Activated naive CD8-positive, alpha-beta T cell treated with anti-CD3 and anti-CD28 coated beads for 36 hours (primary cell): ENCODE data around the gene CKAP5. TPM values are rescaled to one million over a fixed set of nuclear protein-coding genes. Genes with fewer than 3 reads are reported as not detected.

ENCODE experiments used
- DNase-seq: peaks from one replicate; pipeline ENCODE4 v3.0.0; 2021
- H3K27ac Mint-ChIP-seq: one replicate; pipeline ENCODE4 v1.8.0; 2022; ENCODE audit warnings: mild to moderate bottlenecking, moderate library complexity, mixed read lengths
- H3K27me3 Mint-ChIP-seq: one replicate; pipeline ENCODE4 v1.8.0; 2022; ENCODE audit warnings: mild to moderate bottlenecking, mixed read lengths
- H3K36me3 Mint-ChIP-seq: one replicate; pipeline ENCODE4 v1.8.0; 2021; ENCODE audit warnings: mild to moderate bottlenecking, mixed read lengths
- H3K4me1 Mint-ChIP-seq: one replicate; pipeline ENCODE4 v1.8.0; 2021; ENCODE audit warnings: mixed read lengths
- H3K4me3 Mint-ChIP-seq: one replicate; pipeline ENCODE4 v1.8.0; 2022; ENCODE audit warnings: mild to moderate bottlenecking, moderate library complexity, mixed read lengths
- H3K9me3 Mint-ChIP-seq: one replicate; pipeline ENCODE4 v1.8.0; 2022; ENCODE audit warnings: mixed read lengths
- total RNA-seq, 2 experiments: library from RNA; stranded (reverse); gene quantifications; one replicate each; pipeline ENCODE4 v1.2.3, GENCODE V29; 2021

The CKAP5 gene
- total RNA-seq = 100 to 1,000 TPM; 139 to 144 TPM

- peak within 1 kb of the TSS; percentile 94 for H3K27ac Mint-ChIP-seq
Measured at GRCh38 chr11:46845740-46846509, at the start of gene CKAP5. CKAP5 (minus strand) TSS chr11:46846280; CDS start chr11:46821231, 25,049 bp downstream.

DNA sequence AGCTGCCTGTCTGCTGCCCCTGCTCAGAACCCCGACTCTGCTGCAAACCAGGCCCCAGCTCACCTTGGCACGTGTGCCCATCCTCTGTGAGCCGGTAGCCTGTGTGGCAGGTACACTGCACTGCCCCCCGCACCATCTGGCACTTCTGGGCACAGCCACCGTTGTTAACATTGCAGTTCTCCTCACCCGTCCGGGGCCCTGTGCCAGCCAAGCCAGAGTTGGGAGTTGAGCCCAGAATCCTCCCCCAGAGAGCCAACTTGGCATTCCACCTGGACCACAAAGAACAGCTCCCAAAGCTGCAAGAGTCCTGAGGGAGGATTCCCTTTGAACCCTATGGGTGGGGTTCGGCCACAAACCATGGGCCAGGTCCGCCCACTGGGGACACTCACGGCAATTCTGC is 49.7 kb upstream of the CKAP5 start:
- Mint-ChIP-seq H3K4me1 (no peaks in the 10 kb centered on the region), H3K9me3 (no peaks in the 10 kb centered on the region), H3K36me3 (no peaks in the 10 kb centered on the region), H3K4me3 (no peak overlapping the region), H3K27ac (no peak overlapping the region), H3K27me3 (no peaks in the 10 kb centered on the region)
- DNase-seq = no peak

More at GRCh38 chr11:46845740-46846509, at the start of gene CKAP5:
- Mint-ChIP-seq H3K27me3 (peaks cover 3% of the 10 kb centered on the region), H3K4me3 (peak within 1 kb of the TSS; percentile 93), H3K9me3 (no peaks in the 10 kb centered on the region), H3K36me3 (peaks cover 14% of the 10 kb centered on the region), H3K4me1 (peaks cover 25% of the 10 kb centered on the region)
- peak; percentile 87 for DNase-seq

DNA sequence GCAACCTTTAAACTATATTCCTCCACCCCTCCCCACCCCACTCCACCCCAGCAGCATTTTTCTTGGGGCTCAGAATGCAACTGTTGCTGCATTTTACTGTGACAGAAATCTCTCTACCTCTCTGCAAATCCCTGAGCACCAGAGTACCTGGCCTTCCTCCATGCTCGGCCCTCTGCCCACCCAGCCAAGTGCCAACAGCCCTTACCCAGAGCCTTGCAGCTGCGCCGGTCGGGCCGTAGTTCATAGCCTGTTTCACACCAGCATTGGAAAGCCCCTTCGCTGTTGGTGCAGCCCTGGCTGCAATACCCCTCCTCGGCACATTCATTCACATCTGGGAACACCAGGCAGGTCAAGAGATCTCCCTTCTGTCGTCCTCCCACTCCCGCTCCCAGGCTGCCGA is 48.9 kb upstream of the CKAP5 start:
- H3K36me3 Mint-ChIP-seq = no peaks in the 10 kb centered on the region
- DNase-seq = no peak
- no peak overlapping the region for H3K27ac Mint-ChIP-seq
- H3K4me3 Mint-ChIP-seq = no peak overlapping the region
- H3K4me1 Mint-ChIP-seq = no peaks in the 10 kb centered on the region
- no peaks in the 10 kb centered on the region for H3K9me3 Mint-ChIP-seq
- no peaks in the 10 kb centered on the region for H3K27me3 Mint-ChIP-seq

DNA sequence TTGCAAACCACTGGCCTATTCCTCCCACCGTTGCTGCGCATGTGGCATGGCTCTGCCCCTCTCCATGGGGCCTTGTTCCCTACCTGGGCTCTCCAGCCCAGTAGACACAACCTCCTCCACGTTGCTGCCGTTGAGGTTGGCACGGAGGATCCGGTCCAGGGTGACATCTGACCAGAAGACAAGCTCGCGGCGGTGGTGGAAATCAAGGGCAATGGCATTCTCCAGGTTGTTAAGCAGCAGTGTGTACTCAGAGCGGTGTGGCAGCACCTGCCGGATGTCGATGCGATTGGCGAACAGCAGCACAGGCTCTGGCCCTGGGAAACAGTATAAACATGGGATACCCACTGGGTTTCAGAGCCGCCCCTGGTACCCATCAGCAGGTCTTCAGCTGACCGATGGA is 48.4 kb upstream of the CKAP5 start:
- no peak for DNase-seq
- H3K4me3 Mint-ChIP-seq = no peak overlapping the region
- H3K4me1 Mint-ChIP-seq = peaks cover 3% of the 10 kb centered on the region
- no peaks in the 10 kb centered on the region for H3K27me3 Mint-ChIP-seq
- H3K9me3 Mint-ChIP-seq = no peaks in the 10 kb centered on the region
- H3K36me3 Mint-ChIP-seq = no peaks in the 10 kb centered on the region
- H3K27ac Mint-ChIP-seq = no peak overlapping the region

- Mint-ChIP-seq H3K9me3 (no peaks in the 10 kb centered on the region), H3K27me3 (no peaks in the 10 kb centered on the region), H3K4me1 (peaks cover 3% of the 10 kb centered on the region), H3K4me3 (no peak overlapping the region), H3K36me3 (no peaks in the 10 kb centered on the region), H3K27ac (no peak overlapping the region)
- no peak for DNase-seq
Measured at GRCh38 chr11:46892838-46893237, 46.8 kb upstream of the CKAP5 start.

GRCh38 chr11:46892109-46892508 is 46.0 kb upstream of the CKAP5 start:
- no peak overlapping the region for H3K4me3 Mint-ChIP-seq
- no peaks in the 10 kb centered on the region for H3K9me3 Mint-ChIP-seq
- H3K27me3 Mint-ChIP-seq = no peaks in the 10 kb centered on the region
- H3K27ac Mint-ChIP-seq = no peak overlapping the region
- H3K36me3 Mint-ChIP-seq = no peaks in the 10 kb centered on the region
- no peak for DNase-seq
- peaks cover 3% of the 10 kb centered on the region for H3K4me1 Mint-ChIP-seq

DNA sequence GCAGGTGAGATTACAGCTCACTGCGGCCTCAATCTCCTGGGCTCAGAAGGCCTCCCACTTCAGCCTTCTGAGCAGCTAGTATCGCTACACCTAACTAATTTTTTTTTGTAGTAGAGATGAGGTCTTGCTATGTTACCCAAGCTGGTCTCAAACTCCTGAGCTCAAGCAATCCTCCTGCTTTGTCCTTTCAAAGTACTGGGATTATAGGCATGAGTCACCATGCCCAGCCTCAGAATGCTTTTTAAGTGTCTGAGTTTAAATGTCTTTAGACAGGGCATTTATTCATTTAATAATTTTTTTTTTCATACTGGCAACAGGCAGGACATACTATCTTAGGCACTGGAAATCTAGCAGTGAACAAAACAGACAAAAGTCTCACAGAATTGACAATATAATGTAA is 44.6 kb upstream of the CKAP5 start:
- Mint-ChIP-seq H3K27ac (no peak overlapping the region), H3K9me3 (no peaks in the 10 kb centered on the region), H3K27me3 (no peaks in the 10 kb centered on the region), H3K4me3 (no peak overlapping the region), H3K36me3 (no peaks in the 10 kb centered on the region), H3K4me1 (peaks cover 3% of the 10 kb centered on the region)
- DNase-seq = no peak

DNA sequence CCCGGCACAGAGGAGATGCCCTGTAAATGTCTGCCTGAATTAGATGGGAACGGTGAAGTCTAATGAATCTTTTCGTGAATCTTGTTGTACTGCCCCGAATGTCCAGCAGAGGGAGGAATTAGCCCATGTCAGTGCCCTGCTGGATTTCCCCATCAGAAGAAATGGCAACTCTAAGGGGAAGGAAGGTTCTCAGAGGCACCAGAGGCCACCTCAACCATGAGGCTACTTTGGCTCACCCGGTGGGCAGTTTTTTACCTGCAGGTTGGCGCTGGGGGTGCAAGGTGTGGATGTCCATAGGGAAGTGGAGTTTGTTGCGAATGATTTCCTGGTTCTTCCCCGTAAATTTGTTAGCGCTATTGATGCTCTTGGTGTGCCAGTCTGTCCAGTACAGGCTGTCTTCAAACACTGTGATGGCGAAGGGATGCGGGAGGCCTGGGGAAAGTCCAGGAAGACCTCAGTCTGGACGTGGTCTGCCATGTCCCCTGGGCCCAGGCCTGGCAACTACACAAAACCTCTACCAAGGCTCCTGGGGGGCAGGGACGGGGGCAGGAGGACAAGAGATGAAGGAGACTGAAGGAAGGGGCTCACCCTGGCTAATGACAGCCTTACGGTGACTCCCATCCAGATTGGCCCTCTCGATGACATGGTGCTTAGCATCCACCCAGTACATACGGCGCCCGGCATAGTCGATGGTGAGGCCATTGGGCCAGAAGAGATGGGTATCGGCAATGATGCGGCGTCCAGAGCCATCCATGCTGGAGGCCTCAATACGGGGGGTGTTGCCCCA is 43.8 kb upstream of the CKAP5 start:
- DNase-seq = peak; percentile 61
- Mint-ChIP-seq H3K4me3 (no peak overlapping the region), H3K4me1 (peaks cover 3% of the 10 kb centered on the region), H3K9me3 (no peaks in the 10 kb centered on the region), H3K36me3 (no peaks in the 10 kb centered on the region), H3K27ac (no peak overlapping the region), H3K27me3 (no peaks in the 10 kb centered on the region)

DNA sequence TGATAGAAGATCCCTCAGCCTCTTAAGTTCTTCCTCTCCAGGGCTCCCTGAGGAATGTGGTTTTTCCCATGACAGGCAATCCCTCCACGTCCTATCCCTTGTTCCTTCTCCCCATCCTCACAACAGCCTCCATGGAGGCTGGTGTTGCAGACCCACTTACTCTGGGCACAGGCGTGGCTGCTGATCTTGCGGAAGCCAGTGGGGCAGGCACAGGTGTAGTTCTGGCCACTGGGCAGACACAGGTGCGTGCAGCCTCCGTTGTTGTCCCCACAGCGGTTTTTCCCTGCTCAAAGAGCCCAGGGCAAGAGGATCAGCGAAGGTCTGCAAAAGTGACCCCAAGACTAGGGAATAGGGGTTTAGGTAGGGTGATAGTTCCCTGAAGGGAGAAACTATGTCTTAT is 43.2 kb upstream of the CKAP5 start:
- peaks cover 3% of the 10 kb centered on the region for H3K4me1 Mint-ChIP-seq
- no peaks in the 10 kb centered on the region for H3K27me3 Mint-ChIP-seq
- no peaks in the 10 kb centered on the region for H3K36me3 Mint-ChIP-seq
- H3K4me3 Mint-ChIP-seq = no peak overlapping the region
- H3K9me3 Mint-ChIP-seq = no peaks in the 10 kb centered on the region
- DNase-seq = no peak
- H3K27ac Mint-ChIP-seq = no peak overlapping the region

GRCh38 chr11:46888636-46889035 is 42.6 kb upstream of the CKAP5 start:
- no peaks in the 10 kb centered on the region for H3K36me3 Mint-ChIP-seq
- no peak for DNase-seq

GRCh38 chr11:46886211-46886610 is 40.1 kb upstream of the CKAP5 start:
- H3K36me3 Mint-ChIP-seq = no peaks in the 10 kb centered on the region
- no peak overlapping the region for H3K27ac Mint-ChIP-seq
- H3K27me3 Mint-ChIP-seq = no peaks in the 10 kb centered on the region
- H3K9me3 Mint-ChIP-seq = no peaks in the 10 kb centered on the region
- H3K4me1 Mint-ChIP-seq = peaks cover 3% of the 10 kb centered on the region
- DNase-seq = no peak
- H3K4me3 Mint-ChIP-seq = no peak overlapping the region

More at GRCh38 chr11:46888636-46889035, 42.6 kb upstream of the CKAP5 start:
- Mint-ChIP-seq H3K4me3 (no peak overlapping the region), H3K4me1 (peaks cover 3% of the 10 kb centered on the region), H3K27ac (no peak overlapping the region), H3K27me3 (no peaks in the 10 kb centered on the region), H3K9me3 (no peaks in the 10 kb centered on the region)

DNA sequence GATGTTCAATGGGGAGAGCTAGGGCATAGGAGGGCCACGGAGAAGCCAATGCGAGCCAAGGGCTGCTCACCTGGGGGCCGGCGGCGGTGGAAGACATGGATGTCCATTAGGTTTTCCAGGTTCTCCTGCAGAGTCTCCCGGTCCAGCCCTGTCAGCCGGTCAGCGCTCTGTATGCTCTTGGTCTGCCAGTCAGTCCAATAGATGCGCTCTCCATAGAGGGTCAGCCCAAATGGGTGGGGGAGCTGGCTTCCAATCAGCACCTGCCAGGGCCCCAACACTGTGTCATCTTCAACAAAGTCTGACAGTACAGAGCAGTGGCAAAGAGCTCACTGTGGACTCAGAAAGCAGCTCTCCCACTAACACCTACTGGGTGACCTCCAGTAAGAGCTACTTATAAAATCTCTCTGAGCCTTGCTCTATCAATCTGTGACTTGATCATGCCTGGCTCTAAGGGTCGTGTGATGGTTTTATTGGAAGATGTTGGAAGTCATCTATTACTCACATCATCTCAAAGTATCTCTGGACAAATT is 33.0 kb upstream of the CKAP5 start:
- no peaks in the 10 kb centered on the region for H3K9me3 Mint-ChIP-seq
- H3K36me3 Mint-ChIP-seq = no peaks in the 10 kb centered on the region
- no peaks in the 10 kb centered on the region for H3K4me1 Mint-ChIP-seq
- H3K4me3 Mint-ChIP-seq = no peak overlapping the region
- no peaks in the 10 kb centered on the region for H3K27me3 Mint-ChIP-seq
- H3K27ac Mint-ChIP-seq = no peak overlapping the region
- DNase-seq = no peak

DNA sequence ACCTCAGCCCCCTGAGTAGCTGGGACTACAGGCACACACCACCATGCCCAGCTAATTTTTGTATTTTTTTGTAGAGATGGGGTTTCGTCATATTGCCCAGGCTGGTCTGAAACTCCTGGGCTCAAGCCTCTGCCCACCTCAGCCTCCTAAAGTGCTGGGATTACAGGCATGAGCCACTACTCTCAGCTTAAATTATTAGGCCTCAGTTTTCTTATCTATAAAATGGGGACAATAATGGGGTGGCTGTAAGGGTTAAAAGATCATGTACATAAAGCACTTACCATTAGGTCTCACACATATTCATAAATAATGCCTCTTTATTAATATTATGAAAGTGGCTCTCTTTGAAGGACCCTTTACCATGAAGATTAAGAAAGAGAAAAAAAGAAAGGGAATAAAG is 31.5 kb upstream of the CKAP5 start:
- Mint-ChIP-seq H3K36me3 (no peaks in the 10 kb centered on the region), H3K4me3 (no peak overlapping the region), H3K27me3 (no peaks in the 10 kb centered on the region), H3K27ac (no peak overlapping the region), H3K9me3 (no peaks in the 10 kb centered on the region), H3K4me1 (no peaks in the 10 kb centered on the region)
- no peak for DNase-seq

DNA sequence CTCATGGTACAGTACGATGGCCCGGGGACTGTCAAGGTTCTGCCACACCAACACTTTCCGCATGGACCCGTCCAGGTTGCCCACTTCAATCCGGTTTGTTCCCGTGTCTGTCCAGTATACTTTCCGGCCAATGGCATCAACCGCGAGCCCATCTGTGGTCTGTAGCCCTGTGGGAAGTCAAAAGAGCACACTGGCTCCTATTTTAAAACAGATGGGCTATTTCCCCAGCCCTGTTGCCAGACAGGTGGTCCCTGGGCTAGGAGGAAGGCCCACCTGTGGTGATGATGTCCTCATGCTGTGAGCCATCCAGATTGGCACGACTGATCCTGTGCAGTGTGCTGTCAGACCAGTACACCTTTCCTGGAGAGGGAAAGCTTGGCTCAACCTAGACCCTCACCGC is 30.4 kb upstream of the CKAP5 start:
- Mint-ChIP-seq H3K27ac (no peak overlapping the region), H3K9me3 (no peaks in the 10 kb centered on the region), H3K4me3 (no peak overlapping the region), H3K4me1 (no peaks in the 10 kb centered on the region), H3K27me3 (no peaks in the 10 kb centered on the region), H3K36me3 (no peaks in the 10 kb centered on the region)
- no peak for DNase-seq

GRCh38 chr11:46874586-46874985 is 28.5 kb upstream of the CKAP5 start:
- Mint-ChIP-seq H3K36me3 (no peaks in the 10 kb centered on the region), H3K27me3 (no peaks in the 10 kb centered on the region), H3K4me1 (no peaks in the 10 kb centered on the region), H3K4me3 (no peak overlapping the region), H3K27ac (no peak overlapping the region), H3K9me3 (no peaks in the 10 kb centered on the region)
- no peak for DNase-seq
